DMS114 treated with DMSO at 0.1 percent for 48 hours (cell line): ENCODE data around the gene ITPRIPL2.

Source experiments
- DNase-seq: peaks from one replicate; lab custom pipeline; 2025; ENCODE audit not compliant: unreplicated experiment; lab: John Stamatoyannopoulos, UW

ITPRIPL2 gene

DNA sequence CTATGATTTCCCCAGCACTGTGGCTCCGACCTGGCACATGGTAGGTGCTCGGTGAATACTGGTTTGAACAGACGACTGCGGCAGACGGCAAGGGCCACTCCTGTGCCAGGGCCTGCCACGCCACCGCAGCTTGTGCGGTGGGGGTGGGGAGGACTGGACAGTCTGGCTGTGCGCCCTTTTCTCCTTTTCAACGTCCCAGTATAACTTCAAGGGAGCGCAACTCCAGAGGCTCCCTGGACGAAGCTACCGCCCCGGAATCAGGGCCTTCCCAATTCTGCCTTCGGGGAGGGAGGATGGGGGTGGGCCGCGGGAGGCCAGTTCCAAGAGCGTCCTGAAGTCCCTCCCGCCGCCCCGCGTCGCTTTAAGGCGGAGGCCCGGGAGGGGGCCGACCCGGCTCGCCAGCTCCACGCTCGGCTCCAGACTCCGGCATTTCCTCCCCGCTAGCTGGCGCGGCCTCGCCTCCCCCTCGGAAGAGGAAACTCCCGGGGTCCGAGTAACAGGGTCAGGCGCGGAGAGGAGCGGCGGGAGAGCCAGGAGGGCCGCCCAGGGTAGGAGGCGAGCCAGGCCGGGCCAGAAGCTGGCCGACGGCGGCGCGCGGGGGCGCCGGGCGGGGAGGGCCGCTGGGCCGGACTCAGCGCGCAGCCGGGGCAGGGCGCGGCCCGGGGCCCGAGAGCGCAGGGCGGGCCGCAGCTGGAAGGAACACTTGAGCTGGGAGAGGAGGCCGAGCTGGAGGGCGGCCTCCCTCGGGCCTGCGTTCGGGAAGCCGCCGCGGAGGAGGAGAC is at the start of gene ITPRIPL2:
ITPRIPL2 (plus strand) TSS at position 388 of the 782 bp plus-strand sequence. CDS start 498 bp downstream, outside the sequence.
- peak; percentile 41 for DNase-seq

DNA sequence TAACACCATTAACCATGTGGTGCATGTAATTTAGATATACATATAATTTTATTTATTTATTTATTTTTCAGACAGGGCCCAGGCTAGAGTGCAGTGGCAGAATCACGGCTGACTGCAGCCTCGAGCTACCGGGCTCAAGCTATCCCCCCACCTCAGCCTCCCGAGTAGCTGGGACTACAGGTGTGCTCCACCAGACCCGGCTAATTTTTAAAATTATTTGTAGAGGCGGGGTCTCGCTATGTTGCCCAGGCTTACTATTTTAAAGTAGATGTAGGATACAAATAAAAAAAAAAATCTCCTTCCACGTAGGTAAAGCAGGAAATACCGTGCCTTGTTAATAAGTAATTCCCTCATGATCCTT is 46.8 kb upstream of the ITPRIPL2 start:
- no peak for DNase-seq

- peak; percentile 98 for DNase-seq
These were observed 46.2 kb upstream of the ITPRIPL2 start, which contains the start of gene COQ7 for GRCh38 chr16:19067349-19068236. TSS of gene COQ7 (plus strand) at chr16:19067614. CDS start at chr16:19067665, 51 bp downstream.

- DNase-seq: no peak
These were observed 45.4 kb upstream of the ITPRIPL2 start for GRCh38 chr16:19068237-19068815.

DNA sequence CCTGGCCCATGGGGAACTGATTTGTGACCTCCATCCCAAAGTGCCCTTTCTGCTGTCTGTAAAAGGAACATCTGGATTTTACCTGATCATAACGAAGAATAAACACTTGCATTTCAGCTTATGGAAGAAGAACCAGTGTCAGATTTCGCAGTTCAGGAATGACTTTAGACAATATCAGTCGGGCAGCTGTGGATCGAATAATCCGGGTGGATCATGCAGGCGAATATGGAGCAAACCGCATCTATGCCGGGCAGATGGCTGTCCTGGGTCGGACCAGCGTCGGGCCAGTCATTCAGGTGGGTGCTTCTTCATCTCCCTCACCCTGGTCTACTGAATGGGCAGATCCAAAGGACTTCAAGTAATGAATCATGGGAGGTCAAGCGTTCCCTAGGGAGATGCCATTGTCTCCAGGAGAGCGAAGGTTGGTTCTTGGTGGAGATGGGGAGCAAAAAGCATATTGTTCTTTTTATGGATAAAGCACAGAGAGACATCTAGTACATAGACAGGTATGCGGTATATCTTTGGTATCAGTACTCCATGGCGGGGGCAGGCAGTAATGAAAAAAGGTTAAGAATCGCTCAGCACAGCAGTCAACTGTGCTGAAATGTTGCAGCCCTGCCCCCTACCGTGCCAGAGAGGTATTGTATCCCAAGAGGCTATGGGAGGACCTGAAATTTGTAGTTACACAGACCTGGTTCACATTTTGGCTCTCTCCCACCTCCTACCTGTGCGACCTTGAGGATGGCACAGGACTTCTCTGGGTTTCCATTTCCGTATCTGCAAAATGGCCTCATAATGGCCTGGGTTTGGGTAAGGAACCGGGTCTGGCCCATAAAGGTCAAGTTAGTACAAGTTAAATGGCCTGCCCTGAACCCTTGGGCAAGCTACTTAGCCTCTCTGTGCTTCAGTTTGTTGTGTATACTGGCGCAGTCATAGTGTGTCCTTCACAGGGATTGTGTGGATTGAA is 41.7 kb upstream of the ITPRIPL2 start:
- DNase-seq: no peak

DNA sequence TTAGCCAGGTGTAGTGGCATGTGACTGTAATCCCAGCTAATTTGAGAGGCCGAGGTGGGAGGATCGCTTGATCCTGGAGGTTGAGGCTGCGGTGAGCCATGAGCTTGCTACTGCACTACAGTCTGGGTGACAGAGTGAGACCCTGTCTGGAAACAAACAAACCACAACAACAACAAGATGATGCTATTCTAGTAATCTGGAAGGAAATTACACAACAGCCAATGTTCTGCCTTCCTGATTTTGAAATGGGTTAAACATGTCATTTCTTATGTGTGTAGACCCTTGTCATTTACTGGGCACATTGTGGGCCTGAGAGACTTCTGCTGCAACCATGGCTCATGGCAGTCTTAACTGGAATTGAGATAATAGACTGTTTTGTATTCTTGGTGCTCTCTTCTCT is 40.4 kb upstream of the ITPRIPL2 start:
- no peak for DNase-seq

DNA sequence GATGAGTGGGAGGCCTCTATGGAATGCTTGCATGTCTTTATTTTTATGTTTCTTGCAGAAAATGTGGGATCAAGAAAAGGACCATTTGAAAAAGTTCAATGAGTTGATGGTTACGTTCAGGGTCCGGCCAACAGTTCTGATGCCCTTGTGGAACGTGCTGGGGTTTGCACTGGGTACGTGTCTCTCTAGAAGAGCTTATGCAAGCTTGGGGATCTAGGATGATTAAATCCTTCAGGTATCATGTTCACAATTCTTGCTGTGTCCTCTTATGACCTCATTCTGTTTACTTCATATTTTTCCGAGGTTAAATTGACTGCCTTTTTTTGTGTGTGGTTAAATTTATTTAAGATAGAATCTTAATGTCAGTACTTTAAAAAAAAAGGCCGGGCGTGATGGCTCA is 39.9 kb upstream of the ITPRIPL2 start:
- no peak for DNase-seq

DNA sequence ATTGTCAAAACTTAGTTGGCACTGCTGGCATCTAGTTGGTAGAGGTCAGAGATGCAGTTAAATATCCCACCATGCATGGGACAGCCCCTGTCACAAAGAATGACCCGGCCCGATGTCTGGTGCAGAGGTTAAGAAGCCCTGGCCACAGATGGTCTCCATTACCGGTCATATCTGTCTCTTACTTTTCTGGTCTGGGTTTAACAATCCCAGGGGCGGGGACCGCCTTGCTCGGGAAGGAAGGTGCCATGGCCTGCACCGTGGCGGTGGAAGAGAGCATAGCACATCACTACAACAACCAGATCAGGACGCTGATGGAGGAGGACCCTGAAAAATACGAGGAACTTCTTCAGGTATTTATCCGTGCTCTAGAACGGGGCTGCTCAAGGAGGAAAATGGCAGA is 38.3 kb upstream of the ITPRIPL2 start:
- no peak for DNase-seq

GRCh38 chr16:19077879-19078278 is 35.9 kb upstream of the ITPRIPL2 start:
- DNase-seq: no peak

- no peak for DNase-seq
These were observed 30.1 kb upstream of the ITPRIPL2 start for GRCh38 chr16:19083670-19084069.

GRCh38 chr16:19084139-19084538 is 29.6 kb upstream of the ITPRIPL2 start:
- DNase-seq: no peak

GRCh38 chr16:19084879-19085278 is 28.9 kb upstream of the ITPRIPL2 start:
- DNase-seq: no peak

DNA sequence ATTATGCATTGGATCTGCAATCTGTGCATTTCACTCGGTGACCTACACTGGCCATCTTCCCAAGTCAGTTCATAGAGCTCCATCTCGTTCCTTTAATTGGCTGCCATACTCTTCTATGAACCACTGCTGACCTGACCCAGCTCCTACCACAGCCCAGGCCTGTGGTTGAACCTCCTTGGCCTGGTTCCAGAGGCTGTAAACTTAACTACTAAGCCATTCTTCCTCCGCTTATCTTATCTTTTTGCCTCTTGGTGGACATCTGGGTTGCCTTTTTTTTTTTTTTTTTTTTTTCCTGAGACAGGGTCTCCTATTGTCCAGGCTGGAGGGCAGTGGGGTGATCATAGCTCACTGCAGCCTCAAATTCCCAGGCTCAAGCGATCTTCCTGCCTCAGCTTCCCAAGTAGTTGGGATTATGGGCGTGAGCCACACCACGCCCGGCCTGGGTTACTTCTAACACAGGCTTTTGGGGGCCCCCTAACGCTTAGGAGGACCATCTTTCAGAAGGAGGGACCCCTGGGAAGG is 28.0 kb upstream of the ITPRIPL2 start:
- no peak for DNase-seq

GRCh38 chr16:19086322-19087199 is 27.2 kb upstream of the ITPRIPL2 start:
- peak; percentile 91 for DNase-seq

GRCh38 chr16:19088341-19088916 is 25.3 kb upstream of the ITPRIPL2 start:
- DNase-seq: no peak

DNA sequence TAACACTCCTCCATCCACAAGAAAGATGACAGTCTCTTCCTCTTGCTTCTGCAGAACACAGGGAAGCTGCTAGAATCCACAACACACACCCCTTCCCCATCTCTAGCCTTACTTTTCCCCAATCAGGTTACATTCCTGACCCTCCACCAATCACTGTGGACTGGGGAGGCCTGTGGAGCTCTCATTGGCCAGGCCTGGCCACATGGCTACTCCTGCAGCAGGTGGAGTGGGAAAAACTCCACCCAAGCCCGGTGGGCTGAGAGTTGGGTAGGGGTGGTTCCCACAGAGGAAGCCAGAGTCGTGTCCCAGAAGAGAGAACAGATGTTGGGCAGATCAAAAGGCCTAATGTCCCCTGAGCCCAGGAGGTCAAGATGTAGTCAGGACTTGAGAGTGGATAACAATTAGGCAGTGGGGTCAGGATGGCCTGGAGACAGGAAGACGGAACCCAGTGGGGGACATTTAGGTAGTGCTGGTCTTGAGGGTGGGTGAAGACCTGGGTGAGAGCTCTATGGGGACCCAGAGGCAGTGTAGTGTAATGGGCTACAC is 24.3 kb upstream of the ITPRIPL2 start:
- DNase-seq: no peak

- no peak for DNase-seq
These were observed 22.8 kb upstream of the ITPRIPL2 start for GRCh38 chr16:19090916-19091315.

- DNase-seq: no peak
These were observed 20.9 kb upstream of the ITPRIPL2 start for GRCh38 chr16:19092653-19093410.
